GM12873 (cell line): ENCODE measurements around the gene STRBP.

Experiments used
- TF ChIP-seq, protein P1 (sequence below): IDR thresholded peaks from 2 replicates; pipeline ENCODE4 v1.5.1; 2012; ENCODE audit warnings: low read depth, mild to moderate bottlenecking, moderate library complexity, low read length, control low read depth; ENCODE audit not compliant: insufficient read depth; ENCODE audit errors: missing control alignments

STRBP gene

DNA sequence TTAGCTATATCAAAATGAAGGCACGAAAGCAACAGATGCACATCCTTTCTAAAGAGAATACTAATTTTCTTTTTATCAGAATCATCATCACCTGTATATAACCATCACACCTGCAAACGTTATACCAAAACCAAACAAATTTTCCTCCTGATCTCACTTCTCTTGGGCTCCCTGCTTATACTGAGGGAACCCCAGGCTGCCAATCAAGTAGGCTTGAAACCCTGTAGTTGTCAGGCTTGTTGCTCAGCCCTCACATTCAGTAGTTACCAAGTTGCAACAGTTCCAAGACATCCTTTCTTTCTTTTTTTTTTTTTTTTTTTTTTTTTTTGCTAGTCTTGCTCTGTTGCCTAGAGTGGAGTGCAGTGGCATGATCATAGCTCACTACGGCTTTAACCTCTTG is 12.7 kb downstream of the STRBP start:
- TF ChIP-seq, protein P1, sequence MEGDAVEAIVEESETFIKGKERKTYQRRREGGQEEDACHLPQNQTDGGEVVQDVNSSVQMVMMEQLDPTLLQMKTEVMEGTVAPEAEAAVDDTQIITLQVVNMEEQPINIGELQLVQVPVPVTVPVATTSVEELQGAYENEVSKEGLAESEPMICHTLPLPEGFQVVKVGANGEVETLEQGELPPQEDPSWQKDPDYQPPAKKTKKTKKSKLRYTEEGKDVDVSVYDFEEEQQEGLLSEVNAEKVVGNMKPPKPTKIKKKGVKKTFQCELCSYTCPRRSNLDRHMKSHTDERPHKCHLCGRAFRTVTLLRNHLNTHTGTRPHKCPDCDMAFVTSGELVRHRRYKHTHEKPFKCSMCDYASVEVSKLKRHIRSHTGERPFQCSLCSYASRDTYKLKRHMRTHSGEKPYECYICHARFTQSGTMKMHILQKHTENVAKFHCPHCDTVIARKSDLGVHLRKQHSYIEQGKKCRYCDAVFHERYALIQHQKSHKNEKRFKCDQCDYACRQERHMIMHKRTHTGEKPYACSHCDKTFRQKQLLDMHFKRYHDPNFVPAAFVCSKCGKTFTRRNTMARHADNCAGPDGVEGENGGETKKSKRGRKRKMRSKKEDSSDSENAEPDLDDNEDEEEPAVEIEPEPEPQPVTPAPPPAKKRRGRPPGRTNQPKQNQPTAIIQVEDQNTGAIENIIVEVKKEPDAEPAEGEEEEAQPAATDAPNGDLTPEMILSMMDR, result no peak

DNA sequence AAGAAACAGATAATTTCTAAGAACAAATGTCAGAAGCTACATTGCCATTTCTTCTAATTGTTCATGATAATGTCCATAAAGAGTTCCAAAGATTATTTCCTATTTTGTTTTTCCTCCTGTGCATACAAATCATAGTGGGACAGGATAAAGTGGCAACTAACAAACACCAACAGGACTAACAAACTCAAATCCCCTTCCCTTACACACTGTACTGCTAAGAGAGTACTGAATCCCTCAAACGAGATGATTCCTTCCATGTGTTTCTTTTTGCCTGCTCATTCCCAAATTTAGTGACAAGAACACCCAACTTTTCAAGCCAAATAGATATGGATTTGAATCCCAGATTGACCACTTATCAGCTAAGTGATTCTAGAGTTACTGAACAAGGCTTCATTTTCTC is 15.2 kb downstream of the STRBP start:
- TF ChIP-seq, protein P1, result no peak

DNA sequence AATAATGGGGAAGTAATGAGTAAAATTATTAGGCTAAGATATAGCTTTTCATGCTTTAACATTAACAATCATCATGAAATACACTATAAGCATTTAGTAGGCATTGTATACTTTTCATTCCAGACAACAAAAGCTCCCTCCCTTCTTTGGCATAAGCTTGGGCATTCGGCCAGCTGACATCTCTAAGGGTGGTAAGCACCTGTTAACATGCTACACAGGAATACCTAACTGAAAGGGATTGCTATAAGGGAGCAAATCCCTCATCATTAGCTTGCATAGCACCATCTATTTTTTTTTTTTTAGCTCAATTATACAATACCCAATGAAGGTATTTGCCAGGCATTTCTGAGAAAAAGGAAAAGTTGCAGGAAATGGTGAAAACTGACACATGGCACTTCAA is 16.6 kb downstream of the STRBP start:
- TF ChIP-seq, protein P1, result no peak

DNA sequence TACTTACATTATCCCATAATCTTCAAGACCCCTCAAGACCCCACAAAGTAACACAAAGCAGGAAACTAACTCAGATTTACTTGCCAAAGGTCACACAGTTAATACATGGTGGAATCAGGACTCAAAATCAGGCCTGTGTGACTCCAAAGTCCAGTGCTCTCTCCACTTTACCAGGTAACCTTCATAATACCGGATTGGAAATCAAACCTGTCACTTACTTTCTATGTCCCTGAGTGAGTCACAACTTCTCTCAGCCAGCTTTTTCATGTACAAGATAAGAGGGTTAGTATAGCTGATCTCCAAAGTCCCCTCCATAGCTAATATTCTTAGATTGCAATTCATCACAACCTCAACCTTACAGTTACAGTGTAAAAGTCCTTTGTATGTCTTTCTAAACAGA is 17.1 kb downstream of the STRBP start:
- TF ChIP-seq, protein P1, result no peak

DNA sequence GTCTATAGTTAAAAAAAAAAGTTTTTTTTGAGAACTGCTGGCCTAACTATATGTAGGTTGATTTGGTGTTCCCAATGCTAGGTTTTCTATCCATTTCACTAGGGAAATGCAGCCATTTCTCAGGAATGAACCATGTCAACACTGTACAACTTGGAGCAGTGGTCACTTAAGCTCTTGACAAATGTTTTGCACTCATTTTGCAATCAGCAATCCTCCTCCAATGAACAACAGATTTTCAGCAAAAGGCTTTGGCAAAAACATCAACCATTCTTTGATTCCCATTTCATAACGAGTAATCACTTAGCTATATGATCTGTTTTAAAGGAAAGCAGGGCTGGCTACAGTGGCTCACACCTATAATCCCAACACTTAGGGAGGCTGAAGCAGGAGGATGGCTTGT is 17.9 kb downstream of the STRBP start:
- TF ChIP-seq, protein P1, result no peak

DNA sequence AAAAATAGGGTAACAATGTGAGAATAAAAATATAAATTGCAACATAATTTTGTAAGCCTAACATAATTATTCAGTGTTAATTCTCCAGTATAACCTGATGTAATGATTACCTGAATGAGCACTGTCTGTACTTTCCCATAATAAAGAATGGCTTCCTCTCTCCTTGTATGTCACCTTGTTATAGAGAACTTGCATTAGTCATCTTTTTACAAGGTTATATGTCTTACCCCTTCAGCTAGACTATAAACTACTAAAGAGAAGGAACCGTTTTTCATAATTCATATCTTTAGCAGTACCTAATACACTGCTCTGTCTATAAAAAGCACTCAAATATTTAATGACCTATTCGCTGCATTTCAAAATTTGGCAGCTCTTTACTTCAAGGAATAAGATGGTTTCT is 19.8 kb downstream of the STRBP start:
- TF ChIP-seq, protein P1, result no peak

DNA sequence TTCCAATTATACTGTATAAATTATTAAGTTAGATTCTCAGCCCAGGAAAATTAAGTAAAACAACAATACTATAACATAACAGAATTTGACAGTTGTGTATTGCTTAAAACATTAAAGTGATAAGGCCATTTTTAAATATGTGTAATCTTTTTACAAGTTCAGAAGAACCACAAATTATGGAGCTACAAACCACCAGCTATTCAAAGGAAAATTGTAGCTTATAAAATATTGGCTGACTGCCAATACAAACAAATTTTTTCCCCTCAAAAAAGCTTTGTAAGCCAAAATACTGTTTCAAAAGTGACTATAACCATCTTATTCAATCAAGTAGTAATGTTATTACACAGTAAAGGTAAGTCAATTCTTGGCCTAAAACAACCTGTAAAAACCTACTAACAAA is 21.9 kb downstream of the STRBP start:
- TF ChIP-seq, protein P1, result no peak

DNA sequence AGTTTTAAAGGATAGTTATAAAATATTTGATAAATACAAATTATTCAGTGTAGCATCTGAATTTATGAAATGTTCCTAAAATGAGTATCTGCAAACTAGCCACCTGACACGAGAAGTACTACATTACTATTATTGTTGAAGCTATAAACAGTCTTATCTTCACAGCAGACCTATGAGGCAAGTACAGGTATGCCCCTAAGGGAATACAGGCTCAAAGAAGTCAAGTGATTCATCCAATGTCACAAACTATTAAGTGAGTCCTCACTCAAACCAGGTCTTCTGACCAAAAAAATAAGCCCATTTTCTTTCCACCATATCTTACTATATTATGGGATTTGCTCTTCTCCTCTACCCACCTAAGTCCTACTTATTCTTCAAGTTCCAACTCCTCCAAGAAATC is 28.7 kb downstream of the STRBP start:
- TF ChIP-seq, protein P1, result no peak
